ENCODE results near the gene CAMKV. TPM values are rescaled to one million over a fixed set of nuclear protein-coding genes. Genes with fewer than 3 reads are reported as not detected.

The CAMKV gene
- total RNA-seq, 1 experiment from 2014 or later, result 58.2 TPM

DNA sequence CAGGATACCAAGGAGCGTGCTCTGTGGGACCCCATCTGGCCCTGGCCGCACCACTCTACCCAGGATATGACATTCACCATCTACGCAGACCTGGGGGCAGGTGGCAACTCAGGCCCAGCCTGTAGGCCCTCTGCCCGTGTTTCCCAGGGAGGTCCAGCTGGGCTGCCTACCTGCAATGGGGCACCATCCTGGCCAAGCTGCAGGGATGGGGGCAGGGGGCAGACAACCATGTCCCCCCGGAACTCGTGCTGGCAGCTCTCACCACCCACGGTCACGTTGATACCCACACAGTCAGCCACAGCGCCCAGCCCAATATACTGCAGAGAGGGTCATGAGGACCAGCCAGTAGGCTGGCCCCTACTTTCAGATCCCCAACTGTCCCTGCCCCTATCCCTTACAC lies 26.1 kb upstream of the CAMKV start (continued):
- no peak for TF ChIP-seq SOX15 (CRISPR knock-in tag; IDR thresholded peaks at IDR 0.05)
- TF ChIP-seq ATF1 (CRISPR knock-in tag; IDR thresholded peaks at IDR 0.05), result no peak
- TF ChIP-seq, protein P1, sequence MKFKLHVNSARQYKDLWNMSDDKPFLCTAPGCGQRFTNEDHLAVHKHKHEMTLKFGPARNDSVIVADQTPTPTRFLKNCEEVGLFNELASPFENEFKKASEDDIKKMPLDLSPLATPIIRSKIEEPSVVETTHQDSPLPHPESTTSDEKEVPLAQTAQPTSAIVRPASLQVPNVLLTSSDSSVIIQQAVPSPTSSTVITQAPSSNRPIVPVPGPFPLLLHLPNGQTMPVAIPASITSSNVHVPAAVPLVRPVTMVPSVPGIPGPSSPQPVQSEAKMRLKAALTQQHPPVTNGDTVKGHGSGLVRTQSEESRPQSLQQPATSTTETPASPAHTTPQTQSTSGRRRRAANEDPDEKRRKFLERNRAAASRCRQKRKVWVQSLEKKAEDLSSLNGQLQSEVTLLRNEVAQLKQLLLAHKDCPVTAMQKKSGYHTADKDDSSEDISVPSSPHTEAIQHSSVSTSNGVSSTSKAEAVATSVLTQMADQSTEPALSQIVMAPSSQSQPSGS (CRISPR knock-in tag; IDR thresholded peaks at IDR 0.05; ENCODE audit: borderline replicate concordance, low read depth), result no peak
- TF ChIP-seq NR3C1 (CRISPR knock-in tag; conservative IDR thresholded peaks at IDR 0.05; ENCODE audit: low read depth), result no peak
- TF ChIP-seq ZNF219 (CRISPR knock-in tag; IDR thresholded peaks at IDR 0.05; ENCODE audit: borderline replicate concordance), result no peak
- TF ChIP-seq CREB1 (CRISPR knock-in tag; IDR thresholded peaks at IDR 0.05), result no peak
- no peak for TF ChIP-seq TEAD1 (CRISPR knock-in tag; IDR thresholded peaks at IDR 0.05)
- TF ChIP-seq RELA (CRISPR knock-in tag; IDR thresholded peaks at IDR 0.05; ENCODE audit: borderline replicate concordance), result no peak
- no peak for TF ChIP-seq ZNF263 (CRISPR knock-in tag; IDR thresholded peaks at IDR 0.05; ENCODE audit: low read depth)
- no peak for TF ChIP-seq ZNF121 (CRISPR knock-in tag; IDR thresholded peaks at IDR 0.05)
- TF ChIP-seq, protein P2, sequence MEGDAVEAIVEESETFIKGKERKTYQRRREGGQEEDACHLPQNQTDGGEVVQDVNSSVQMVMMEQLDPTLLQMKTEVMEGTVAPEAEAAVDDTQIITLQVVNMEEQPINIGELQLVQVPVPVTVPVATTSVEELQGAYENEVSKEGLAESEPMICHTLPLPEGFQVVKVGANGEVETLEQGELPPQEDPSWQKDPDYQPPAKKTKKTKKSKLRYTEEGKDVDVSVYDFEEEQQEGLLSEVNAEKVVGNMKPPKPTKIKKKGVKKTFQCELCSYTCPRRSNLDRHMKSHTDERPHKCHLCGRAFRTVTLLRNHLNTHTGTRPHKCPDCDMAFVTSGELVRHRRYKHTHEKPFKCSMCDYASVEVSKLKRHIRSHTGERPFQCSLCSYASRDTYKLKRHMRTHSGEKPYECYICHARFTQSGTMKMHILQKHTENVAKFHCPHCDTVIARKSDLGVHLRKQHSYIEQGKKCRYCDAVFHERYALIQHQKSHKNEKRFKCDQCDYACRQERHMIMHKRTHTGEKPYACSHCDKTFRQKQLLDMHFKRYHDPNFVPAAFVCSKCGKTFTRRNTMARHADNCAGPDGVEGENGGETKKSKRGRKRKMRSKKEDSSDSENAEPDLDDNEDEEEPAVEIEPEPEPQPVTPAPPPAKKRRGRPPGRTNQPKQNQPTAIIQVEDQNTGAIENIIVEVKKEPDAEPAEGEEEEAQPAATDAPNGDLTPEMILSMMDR (IDR thresholded peaks at IDR 0.05), result no peak
- no peak for TF ChIP-seq TCF7 (CRISPR knock-in tag; IDR thresholded peaks at IDR 0.05; ENCODE audit: low read depth)
- TF ChIP-seq, protein P3, sequence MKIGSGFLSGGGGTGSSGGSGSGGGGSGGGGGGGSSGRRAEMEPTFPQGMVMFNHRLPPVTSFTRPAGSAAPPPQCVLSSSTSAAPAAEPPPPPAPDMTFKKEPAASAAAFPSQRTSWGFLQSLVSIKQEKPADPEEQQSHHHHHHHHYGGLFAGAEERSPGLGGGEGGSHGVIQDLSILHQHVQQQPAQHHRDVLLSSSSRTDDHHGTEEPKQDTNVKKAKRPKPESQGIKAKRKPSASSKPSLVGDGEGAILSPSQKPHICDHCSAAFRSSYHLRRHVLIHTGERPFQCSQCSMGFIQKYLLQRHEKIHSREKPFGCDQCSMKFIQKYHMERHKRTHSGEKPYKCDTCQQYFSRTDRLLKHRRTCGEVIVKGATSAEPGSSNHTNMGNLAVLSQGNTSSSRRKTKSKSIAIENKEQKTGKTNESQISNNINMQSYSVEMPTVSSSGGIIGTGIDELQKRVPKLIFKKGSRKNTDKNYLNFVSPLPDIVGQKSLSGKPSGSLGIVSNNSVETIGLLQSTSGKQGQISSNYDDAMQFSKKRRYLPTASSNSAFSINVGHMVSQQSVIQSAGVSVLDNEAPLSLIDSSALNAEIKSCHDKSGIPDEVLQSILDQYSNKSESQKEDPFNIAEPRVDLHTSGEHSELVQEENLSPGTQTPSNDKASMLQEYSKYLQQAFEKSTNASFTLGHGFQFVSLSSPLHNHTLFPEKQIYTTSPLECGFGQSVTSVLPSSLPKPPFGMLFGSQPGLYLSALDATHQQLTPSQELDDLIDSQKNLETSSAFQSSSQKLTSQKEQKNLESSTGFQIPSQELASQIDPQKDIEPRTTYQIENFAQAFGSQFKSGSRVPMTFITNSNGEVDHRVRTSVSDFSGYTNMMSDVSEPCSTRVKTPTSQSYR (CRISPR knock-in tag; IDR thresholded peaks at IDR 0.05), result no peak
- TF ChIP-seq, protein P4, sequence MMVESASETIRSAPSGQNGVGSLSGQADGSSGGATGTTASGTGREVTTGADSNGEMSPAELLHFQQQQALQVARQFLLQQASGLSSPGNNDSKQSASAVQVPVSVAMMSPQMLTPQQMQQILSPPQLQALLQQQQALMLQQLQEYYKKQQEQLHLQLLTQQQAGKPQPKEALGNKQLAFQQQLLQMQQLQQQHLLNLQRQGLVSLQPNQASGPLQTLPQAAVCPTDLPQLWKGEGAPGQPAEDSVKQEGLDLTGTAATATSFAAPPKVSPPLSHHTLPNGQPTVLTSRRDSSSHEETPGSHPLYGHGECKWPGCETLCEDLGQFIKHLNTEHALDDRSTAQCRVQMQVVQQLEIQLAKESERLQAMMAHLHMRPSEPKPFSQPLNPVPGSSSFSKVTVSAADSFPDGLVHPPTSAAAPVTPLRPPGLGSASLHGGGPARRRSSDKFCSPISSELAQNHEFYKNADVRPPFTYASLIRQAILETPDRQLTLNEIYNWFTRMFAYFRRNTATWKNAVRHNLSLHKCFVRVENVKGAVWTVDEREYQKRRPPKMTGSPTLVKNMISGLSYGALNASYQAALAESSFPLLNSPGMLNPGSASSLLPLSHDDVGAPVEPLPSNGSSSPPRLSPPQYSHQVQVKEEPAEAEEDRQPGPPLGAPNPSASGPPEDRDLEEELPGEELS (CRISPR knock-in tag; IDR thresholded peaks at IDR 0.05), result no peak
- TF ChIP-seq, protein P5, sequence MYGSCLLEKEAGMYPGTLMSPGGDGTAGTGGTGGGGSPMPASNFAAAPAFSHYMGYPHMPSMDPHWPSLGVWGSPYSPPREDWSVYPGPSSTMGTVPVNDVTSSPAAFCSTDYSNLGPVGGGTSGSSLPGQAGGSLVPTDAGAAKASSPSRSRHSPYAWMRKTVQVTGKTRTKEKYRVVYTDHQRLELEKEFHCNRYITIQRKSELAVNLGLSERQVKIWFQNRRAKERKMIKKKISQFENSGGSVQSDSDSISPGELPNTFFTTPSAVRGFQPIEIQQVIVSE (CRISPR knock-in tag; IDR thresholded peaks at IDR 0.05; ENCODE audit: borderline replicate concordance), result no peak

DNA sequence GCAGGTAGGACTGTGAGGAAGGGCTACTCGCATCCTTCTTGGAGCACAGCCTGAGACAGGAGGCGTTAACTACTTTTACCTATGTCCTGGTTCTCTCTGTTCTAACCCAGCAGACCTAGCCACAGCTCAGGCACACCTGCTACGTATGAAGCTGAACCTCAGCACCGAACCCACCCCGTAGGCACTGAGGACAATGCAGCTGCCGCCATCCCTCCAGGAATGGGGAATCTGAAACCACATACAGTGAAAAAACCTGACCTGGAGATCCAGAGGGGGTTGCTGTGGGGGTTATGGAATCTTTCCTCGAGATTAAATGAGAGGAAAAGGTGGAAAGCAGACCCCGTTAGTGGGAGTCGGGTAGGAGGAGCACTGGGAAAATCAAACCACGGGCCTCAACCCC lies 19.6 kb upstream of the CAMKV start:
- POLR2A ChIA-PET, result interaction anchor here (0.6 kb wide), 1 partner anchor 53 kb away, joined by 7 read pairs; no protein-coding TSS in a partner anchor
- TF ChIP-seq SOX15 (CRISPR knock-in tag; IDR thresholded peaks at IDR 0.05) (no peak), NR3C1 (CRISPR knock-in tag; conservative IDR thresholded peaks at IDR 0.05; ENCODE audit: low read depth) (no peak), ATF1 (CRISPR knock-in tag; IDR thresholded peaks at IDR 0.05) (no peak), ZNF416 (CRISPR knock-in tag; IDR thresholded peaks at IDR 0.05) (no peak), EMX1 (CRISPR knock-in tag; IDR thresholded peaks at IDR 0.05) (no peak), ZNF138 (CRISPR knock-in tag; conservative IDR thresholded peaks at IDR 0.05) (no peak), ZNF423 (CRISPR knock-in tag; IDR thresholded peaks at IDR 0.05) (no peak), ZNF396 (CRISPR knock-in tag; IDR thresholded peaks at IDR 0.05; ENCODE audit: borderline replicate concordance) (no peak)
- TF ChIP-seq, protein P6, sequence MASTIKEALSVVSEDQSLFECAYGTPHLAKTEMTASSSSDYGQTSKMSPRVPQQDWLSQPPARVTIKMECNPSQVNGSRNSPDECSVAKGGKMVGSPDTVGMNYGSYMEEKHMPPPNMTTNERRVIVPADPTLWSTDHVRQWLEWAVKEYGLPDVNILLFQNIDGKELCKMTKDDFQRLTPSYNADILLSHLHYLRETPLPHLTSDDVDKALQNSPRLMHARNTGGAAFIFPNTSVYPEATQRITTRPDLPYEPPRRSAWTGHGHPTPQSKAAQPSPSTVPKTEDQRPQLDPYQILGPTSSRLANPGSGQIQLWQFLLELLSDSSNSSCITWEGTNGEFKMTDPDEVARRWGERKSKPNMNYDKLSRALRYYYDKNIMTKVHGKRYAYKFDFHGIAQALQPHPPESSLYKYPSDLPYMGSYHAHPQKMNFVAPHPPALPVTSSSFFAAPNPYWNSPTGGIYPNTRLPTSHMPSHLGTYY (CRISPR knock-in tag; IDR thresholded peaks at IDR 0.05), result no peak
- TF ChIP-seq, protein P7, sequence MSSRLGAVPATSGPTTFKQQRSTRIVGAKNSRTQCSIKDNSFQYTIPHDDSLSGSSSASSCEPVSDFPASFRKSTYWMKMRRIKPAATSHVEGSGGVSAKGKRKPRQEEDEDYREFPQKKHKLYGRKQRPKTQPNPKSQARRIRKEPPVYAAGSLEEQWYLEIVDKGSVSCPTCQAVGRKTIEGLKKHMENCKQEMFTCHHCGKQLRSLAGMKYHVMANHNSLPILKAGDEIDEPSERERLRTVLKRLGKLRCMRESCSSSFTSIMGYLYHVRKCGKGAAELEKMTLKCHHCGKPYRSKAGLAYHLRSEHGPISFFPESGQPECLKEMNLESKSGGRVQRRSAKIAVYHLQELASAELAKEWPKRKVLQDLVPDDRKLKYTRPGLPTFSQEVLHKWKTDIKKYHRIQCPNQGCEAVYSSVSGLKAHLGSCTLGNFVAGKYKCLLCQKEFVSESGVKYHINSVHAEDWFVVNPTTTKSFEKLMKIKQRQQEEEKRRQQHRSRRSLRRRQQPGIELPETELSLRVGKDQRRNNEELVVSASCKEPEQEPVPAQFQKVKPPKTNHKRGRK (CRISPR knock-in tag; IDR thresholded peaks at IDR 0.05; ENCODE audit: borderline replicate concordance), result no peak
- TF ChIP-seq, protein P8, sequence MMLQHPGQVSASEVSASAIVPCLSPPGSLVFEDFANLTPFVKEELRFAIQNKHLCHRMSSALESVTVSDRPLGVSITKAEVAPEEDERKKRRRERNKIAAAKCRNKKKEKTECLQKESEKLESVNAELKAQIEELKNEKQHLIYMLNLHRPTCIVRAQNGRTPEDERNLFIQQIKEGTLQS (CRISPR knock-in tag; conservative IDR thresholded peaks at IDR 0.05), result no peak

More for the DNA sequence above, 19.6 kb upstream of the CAMKV start:
- Mint-ChIP-seq H3K27ac (no peak overlapping the region), H3K4me1 (no peaks in the 10 kb centered on the region), H3K4me3 (no peak overlapping the region), H3K9me3 (no peaks in the 10 kb centered on the region), H3K27me3 (ENCODE audit: low read depth) (no peaks in the 10 kb centered on the region), H3K36me3 (no peaks in the 10 kb centered on the region)
- CTCF ChIA-PET, result interaction anchor here (0.6 to 1.6 kb wide), 5 partner anchors 9 to 65 kb away, joined by 3 to 6 read pairs (median 4); no protein-coding TSS in a partner anchor
- ATAC-seq (no peak), DNase-seq (ENCODE audit: low spot score) (no peak)
